NCI-H1694 (cell line): ENCODE results near the gene PRKX.
"Not testable (repeated sequence)": the region's sequence is repeated elsewhere in the genome, so short reads cannot be mapped to it uniquely, and the experiment has no call there.

Source experiments
- DNase-seq: peaks from one replicate; lab custom pipeline; 2025; lab: John Stamatoyannopoulos, UW

PRKX gene

GRCh38 chrX:3711331-3711917 lies 2.0 kb downstream of the PRKX start:
- no peak for DNase-seq

- DNase-seq, result not testable (repeated sequence)
These were observed 5.7 kb downstream of the PRKX start for GRCh38 chrX:3707673-3708274.

GRCh38 chrX:3706481-3706880 lies 7.0 kb downstream of the PRKX start:
- DNase-seq, result no peak

DNA sequence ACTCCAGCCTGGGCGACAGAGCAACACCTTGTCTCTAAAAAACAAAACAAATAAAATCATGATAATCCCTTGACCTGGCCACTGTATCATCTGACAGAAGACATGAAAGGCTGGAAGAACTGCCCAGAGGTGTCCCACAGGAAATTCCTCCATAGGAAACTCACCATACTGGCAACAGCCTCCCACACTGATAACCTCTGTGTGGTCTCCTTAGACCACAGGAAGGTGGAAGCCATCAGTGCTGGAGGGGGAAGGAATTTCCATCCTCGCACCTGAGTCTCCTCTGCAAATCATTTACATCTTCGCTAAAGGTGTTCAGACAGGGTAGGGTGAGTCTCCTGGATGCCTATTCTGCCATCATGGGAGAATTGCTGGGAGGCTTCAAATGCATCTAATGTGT lies 10.2 kb downstream of the PRKX start:
- not testable (repeated sequence) for DNase-seq

- DNase-seq, result not testable (repeated sequence)
These were observed 11.4 kb downstream of the PRKX start for GRCh38 chrX:3702095-3702494.

- DNase-seq, result not testable (repeated sequence)
These were observed 12.0 kb downstream of the PRKX start for GRCh38 chrX:3701445-3701928.

- DNase-seq, result no peak
These were observed 13.5 kb downstream of the PRKX start for GRCh38 chrX:3699821-3700381.

- no peak for DNase-seq
These were observed 15.7 kb downstream of the PRKX start for GRCh38 chrX:3697701-3698279.

GRCh38 chrX:3697220-3697684 lies 16.2 kb downstream of the PRKX start:
- no peak for DNase-seq

GRCh38 chrX:3695536-3695935 lies 17.9 kb downstream of the PRKX start:
- DNase-seq, result no peak

DNA sequence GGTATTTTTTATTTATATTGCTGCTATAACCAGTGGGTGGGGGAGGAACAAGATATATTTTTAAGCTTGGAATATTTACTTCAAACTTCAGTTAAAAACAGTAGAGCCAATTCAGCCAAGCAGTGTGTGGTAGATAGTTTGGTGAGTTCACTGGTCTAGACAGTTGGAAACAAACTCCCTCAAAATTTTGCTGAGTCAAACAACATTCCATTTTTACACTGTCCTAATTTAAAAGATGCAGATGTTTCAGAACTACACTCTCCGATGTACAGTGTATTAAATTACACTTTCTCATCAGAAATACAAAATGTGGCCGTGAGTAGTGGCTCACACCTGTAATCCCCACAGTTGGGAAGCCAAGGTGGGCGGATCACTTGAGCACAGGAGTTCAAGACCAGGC lies 23.3 kb downstream of the PRKX start:
- DNase-seq, result no peak

DNA sequence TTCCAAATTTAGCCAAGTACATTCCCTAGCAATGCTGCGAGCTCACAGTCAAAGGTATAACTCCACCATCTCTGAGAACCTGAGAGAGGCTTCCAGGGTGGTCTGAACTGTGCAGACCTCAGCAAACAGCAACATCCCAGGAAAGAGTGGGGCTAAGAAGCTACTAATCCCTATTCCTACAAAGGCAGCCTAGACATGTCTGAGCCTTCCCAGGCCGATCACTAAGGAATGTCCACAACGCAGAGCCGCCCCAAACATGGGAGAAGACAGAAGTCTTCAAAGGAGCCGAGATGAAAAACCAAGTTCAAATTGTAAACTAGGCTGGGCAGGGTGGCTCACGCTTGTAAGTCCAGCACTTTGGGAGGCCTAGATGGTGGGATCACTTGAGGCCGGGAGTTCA lies 30.2 kb downstream of the PRKX start:
- not testable (repeated sequence) for DNase-seq

DNA sequence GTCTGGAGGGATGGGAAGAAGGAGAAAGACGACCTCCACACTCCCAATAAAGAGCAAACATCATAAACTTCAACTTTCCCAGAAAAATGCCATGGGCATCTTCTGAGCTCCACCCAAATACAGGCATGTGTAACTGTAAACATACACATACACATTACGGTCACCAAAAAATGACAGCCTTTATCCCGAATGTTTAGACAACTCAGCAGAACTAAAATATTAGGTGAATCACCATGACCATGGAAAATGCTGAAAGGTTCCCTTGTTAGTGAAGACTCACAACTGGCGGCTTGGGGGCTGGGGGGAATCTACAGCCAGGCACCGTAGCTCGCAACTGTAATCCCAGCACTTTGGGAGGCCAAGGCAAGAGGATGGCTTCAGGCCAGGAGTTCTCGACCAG lies 33.0 kb downstream of the PRKX start:
- no peak for DNase-seq

- no peak for DNase-seq
These were observed 33.8 kb downstream of the PRKX start for GRCh38 chrX:3679669-3680068.

DNA sequence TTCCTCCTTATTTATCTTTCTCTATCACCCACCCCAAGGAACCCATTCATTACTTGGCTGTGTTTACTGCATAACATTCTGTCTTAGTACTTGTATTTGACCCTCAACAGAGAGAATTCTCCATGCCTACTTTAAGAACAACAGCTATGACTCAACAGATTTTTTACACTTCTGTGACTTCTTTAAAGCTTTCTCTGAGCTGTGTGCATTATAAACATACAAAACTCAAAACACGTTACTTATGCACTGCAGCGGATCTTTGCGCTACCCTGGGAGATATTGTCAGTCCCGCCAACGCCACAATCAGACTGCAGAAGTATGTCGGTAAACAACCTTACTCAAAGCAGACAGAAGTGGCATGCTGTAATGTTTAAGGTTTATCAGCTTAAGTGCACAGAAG lies 35.1 kb downstream of the PRKX start:
- no peak for DNase-seq

DNA sequence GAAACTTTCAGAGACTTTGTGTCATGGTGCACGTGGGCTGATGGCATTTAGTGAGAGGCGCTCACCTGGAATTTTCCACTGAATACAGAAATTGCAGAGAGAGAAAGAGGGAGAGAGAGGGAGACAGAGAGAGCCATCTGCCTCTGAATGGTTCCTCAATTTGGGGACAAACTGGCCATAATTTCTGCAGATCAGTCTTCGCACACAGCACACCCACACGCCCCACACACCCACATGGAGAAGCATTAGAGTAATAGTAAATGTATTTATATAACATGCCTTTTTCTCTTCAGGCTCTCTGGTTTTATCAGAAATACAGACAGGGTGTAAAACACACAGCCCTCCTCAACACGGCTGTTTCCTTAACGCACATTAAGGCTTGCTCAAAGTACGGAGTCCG lies 38.6 kb downstream of the PRKX start:
- no peak for DNase-seq

GRCh38 chrX:3669841-3670475 lies 43.5 kb downstream of the PRKX start:
- no peak for DNase-seq

- DNase-seq, result no peak
These were observed 46.5 kb downstream of the PRKX start for GRCh38 chrX:3666975-3667374.

DNA sequence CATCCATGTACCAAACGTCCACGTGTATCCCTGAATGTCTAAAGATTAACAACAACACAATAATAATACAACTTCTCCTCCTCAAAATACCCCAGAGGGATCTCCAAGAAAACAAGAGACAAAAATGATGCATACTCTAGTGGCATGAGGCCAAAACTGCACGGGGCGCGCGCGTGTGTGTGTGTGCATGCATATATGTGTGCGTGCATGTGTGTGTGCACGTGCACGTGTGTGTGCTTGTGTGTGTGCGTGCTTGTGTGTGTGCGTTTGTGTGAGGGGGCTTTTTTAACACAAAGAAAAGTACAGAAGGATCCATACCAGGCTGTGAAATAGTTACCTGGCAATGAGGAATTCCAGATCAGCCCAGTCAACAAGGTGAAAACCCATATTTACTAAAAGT lies 48.5 kb downstream of the PRKX start:
- no peak for DNase-seq

DNA sequence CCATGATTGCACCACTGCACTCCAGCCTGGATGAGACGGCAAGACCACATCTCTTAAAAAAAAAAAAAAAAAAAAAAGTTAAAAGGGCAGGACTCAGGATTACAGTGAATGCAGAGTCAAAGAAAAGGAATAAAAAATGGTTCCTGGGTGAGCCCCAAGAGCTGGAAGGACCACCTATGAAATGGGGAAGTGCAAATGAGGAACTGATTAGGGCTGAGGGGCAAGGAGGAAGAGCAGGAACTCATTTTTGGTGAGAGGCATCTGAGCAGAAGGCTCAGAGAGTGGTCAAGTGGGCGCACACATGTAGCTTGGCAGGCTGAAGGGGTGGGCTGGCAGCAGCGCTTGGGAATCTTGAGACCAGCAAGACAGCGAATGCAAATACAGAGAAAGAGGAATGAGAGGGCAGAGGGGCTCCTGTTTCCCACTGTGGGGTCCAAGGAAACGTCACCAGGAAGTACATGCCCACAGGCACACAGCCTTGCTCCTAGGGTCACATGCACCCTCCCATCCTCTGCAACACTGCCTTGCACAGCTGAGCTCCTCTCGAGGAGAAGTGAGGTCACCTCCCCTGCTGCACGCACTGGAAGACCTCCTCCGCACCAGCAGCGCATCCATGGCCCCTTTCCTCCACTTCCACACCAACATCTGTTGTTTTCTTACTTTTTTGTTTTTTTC lies 49.7 kb downstream of the PRKX start:
- DNase-seq, result not testable (repeated sequence)

DNA sequence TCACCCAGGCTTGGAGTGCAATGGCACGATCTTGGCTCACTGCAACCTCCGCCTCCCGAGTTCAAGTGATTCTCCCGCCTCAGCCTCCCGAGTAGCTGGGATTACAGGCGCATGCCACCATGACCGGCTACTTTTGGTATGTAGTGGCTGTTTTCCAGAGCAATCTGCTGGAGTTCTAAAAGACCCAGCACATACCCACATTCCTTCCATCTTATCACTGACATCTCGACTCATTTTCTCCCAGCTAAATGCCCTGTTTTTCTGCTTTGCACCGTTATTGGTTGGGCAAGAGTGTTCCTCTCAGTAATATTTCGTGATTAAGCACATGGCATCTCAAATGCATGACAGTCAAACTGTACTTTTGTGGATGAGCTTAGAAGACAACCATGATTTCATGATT lies 53.7 kb downstream of the PRKX start:
- DNase-seq, result no peak

DNA sequence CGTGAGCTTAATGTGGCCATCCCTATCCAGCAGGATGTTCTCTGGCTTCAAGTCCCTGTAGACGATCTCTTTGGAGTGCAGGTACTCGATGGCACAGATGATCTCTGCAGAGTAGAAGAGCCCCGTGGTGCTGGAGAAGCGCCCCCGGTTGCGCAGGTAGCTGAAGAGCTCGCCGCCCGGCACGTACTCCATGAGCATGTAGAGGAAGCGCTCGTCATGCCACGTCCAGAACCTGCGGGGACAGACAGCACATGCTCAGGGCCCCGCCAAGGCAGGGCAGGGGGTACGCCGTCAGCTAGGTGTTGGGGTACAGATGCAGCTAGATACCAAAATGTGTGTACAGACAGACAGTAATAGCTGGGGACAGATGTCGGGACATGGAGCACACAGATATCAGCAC lies 58.3 kb downstream of the PRKX start:
- DNase-seq, result no peak
